Liver (tissue), 9 donors: ENCODE measurements around the gene ABLIM2. TPM values are rescaled to one million over a fixed set of nuclear protein-coding genes. Genes with fewer than 3 reads are reported as not detected.

Experiments used
- DNase-seq: peaks from one replicate; pipeline ENCODE4 v3.0.0-alpha.2; 2017; ENCODE audit warnings: low spot score
- H3K27ac ChIP-seq, 2 donors: one replicate each; pipeline ENCODE4 v1.7.0; 2013; ENCODE audit warnings: inconsistent platforms in 2 of 2, low read length in 2 of 2, control low read depth in 1 of 2, low read depth in 1 of 2, mild to moderate bottlenecking in 1 of 2
- H3K27me3 ChIP-seq, 4 donors: one replicate each; pipeline versions ENCODE4 v1.6.1 to v1.7.0; 2013; ENCODE audit warnings: low read length in 3 of 4, inconsistent platforms in 1 of 4, mild to moderate bottlenecking in 1 of 4, moderate library complexity in 1 of 4; ENCODE audit not compliant: control insufficient read depth in 4 of 4, insufficient read depth in 4 of 4
- H3K36me3 ChIP-seq, 4 donors: one replicate each; pipeline versions ENCODE4 v1.6.1 to v1.7.0; 2013; ENCODE audit warnings: low read length in 3 of 4, mild to moderate bottlenecking in 3 of 4, low read depth in 1 of 4, moderate library complexity in 1 of 4; ENCODE audit not compliant: control insufficient read depth in 4 of 4, insufficient read depth in 3 of 4
- H3K4me1 ChIP-seq, 4 donors: one replicate each; pipeline versions ENCODE4 v1.6.1 to v1.7.0; 2013; ENCODE audit warnings: low read length in 3 of 4, mild to moderate bottlenecking in 3 of 4, moderate library complexity in 1 of 4; ENCODE audit not compliant: control insufficient read depth in 4 of 4, insufficient read depth in 4 of 4
- H3K4me3 ChIP-seq, 3 donors: one replicate each; pipeline versions ENCODE4 v1.6.1 to v1.7.0; 2013; ENCODE audit warnings: low read length in 3 of 3, control low read depth in 1 of 3, low read depth in 1 of 3, mild to moderate bottlenecking in 1 of 3
- H3K9ac ChIP-seq, 2 donors: one replicate each; pipeline ENCODE4 v1.7.0; 2013; ENCODE audit warnings: low read length in 2 of 2, mild to moderate bottlenecking in 2 of 2, moderate library complexity in 2 of 2, control low read depth in 1 of 2, low read depth in 1 of 2
- H3K9me3 ChIP-seq, 4 donors: one replicate each; pipeline versions ENCODE4 v1.6.1 to v1.7.0; 2013; ENCODE audit warnings: low read length in 3 of 4; ENCODE audit not compliant: control insufficient read depth in 4 of 4
- ATF3 ChIP-seq: IDR thresholded peaks from 2 replicates; pipeline ENCODE4 v1.6.1; 2016; ENCODE audit warnings: antibody characterized with exemption
- CTCF ChIP-seq: fragments of 150-350 bp; IDR thresholded peaks from 2 replicates; pipeline ENCODE4 v1.5.1; 2017; ENCODE audit warnings: improper control_type of control experiment, low read depth, low read length; ENCODE audit not compliant: missing input control
- EGR1 ChIP-seq, 2 donors: IDR thresholded peaks; 2 replicates each; pipeline ENCODE4 v1.6.1; 2016 to 2018; ENCODE audit warnings: antibody characterized with exemption in 2 of 2, low read depth in 2 of 2
- FOXA1 ChIP-seq: IDR thresholded peaks from 2 replicates; pipeline ENCODE4 v1.6.1; 2016; ENCODE audit warnings: antibody characterized with exemption
- FOXA2 ChIP-seq: IDR thresholded peaks from 2 replicates; pipeline ENCODE4 v1.6.1; 2016; ENCODE audit warnings: antibody characterized with exemption
- GABPA ChIP-seq, 2 donors: IDR thresholded peaks in 1 of 2; conservative IDR thresholded peaks in 1 of 2; 2 replicates each; pipeline ENCODE4 v1.6.1; 2016; ENCODE audit warnings: antibody characterized with exemption in 2 of 2, mild to moderate bottlenecking in 1 of 2, moderate library complexity in 1 of 2
- HNF4A ChIP-seq, 2 donors: conservative IDR thresholded peaks; 2 replicates each; pipeline ENCODE4 v1.6.1; 2016; ENCODE audit warnings: antibody characterized with exemption in 2 of 2, mild to moderate bottlenecking in 2 of 2
- HNF4G ChIP-seq: IDR thresholded peaks from 2 replicates; pipeline ENCODE4 v1.6.1; 2016; ENCODE audit warnings: antibody characterized with exemption
- JUND ChIP-seq, 2 donors: IDR thresholded peaks; 2 replicates each; pipeline ENCODE4 v1.6.1; 2016; ENCODE audit warnings: antibody characterized with exemption in 2 of 2
- MAX ChIP-seq: IDR thresholded peaks from 2 replicates; pipeline ENCODE4 v1.6.1; 2016; ENCODE audit warnings: antibody characterized with exemption
- NR2F2 ChIP-seq: IDR thresholded peaks from 2 replicates; pipeline ENCODE4 v1.6.1; 2016; ENCODE audit warnings: antibody characterized with exemption
- REST ChIP-seq: IDR thresholded peaks from 2 replicates; pipeline ENCODE4 v1.6.1; 2016; ENCODE audit warnings: antibody characterized with exemption, mild to moderate bottlenecking
- RXRA ChIP-seq, 2 donors: IDR thresholded peaks; 2 replicates each; pipeline ENCODE4 v1.6.1; 2017 to 2018; ENCODE audit warnings: antibody characterized with exemption in 2 of 2, mild to moderate bottlenecking in 1 of 2
- SP1 ChIP-seq: IDR thresholded peaks from 2 replicates; pipeline ENCODE4 v1.6.1; 2018; ENCODE audit warnings: antibody characterized with exemption, mild to moderate bottlenecking
- TAF1 ChIP-seq: conservative IDR thresholded peaks from 2 replicates; pipeline ENCODE4 v1.6.1; 2016; ENCODE audit warnings: antibody characterized with exemption, mild to moderate bottlenecking
- YY1 ChIP-seq: IDR thresholded peaks from 2 replicates; pipeline ENCODE4 v1.6.1; 2016; ENCODE audit warnings: antibody characterized with exemption, mild to moderate bottlenecking
- ZBTB33 ChIP-seq: IDR thresholded peaks from 2 replicates; pipeline ENCODE4 v1.6.1; 2016; ENCODE audit warnings: antibody characterized with exemption
- WGBS: extraction: QIAGEN DNeasy Blood & Tissue Kit; methylation state at CpG from one replicate; pipeline ENCODE4 v1.1.7; 2013; 5-methylcytosine and 5-hydroxymethylcytosine counted together
- polyA plus RNA-seq, 2 donors: library from polyadenylated mRNA; stranded (reverse) in 1 of 2; unstranded in 1 of 2; fragments of 200-250 nt in 1 of 2; fragments of >200 nt in 1 of 2; fragmentation: Nextera tagmentation in 1 of 2; extraction: Ambion mirVana in 1 of 2; gene quantifications; one replicate each; pipeline versions ENCODE4 v1.2.1 to v1.2.3, GENCODE V29; 2013 to 2015
- total RNA-seq, 2 donors: library from RNA; depleted of rRNA; stranded (reverse); fragments of >200 nt; gene quantifications; one replicate each; pipeline ENCODE4 v1.2.3, GENCODE V29; 2014
- donor health status: healthy.
- donor health status: healthy.
- donor health status: healthy.
- donor health status: healthy.
- donor health status: healthy.

ABLIM2 gene
- total RNA-seq (1 to 10 TPM in 1 of 2 donors, under 1 TPM in 1; 0.75 to 2.5 TPM), polyA plus RNA-seq (under 1 TPM; 0.92 to 0.93 TPM)

- Histone ChIP-seq H3K9ac (peak within 1 kb of the TSS; percentile 58 to 69), H3K4me3 (peak within 1 kb of the TSS; percentile 76 to 89 (median 79)), H3K27me3 (no peaks in the 10 kb centered on the region), H3K36me3 (no peaks in the 10 kb centered on the region), H3K4me1 (peaks cover 8 to 25% (median 17%) of the 10 kb centered on the region in 4 donors), H3K9me3 (no peaks in the 10 kb centered on the region), H3K27ac (no peak within 1 kb of the TSS)
- WGBS, result under 1% methylated on average over 96 of the region's 96 CpGs
- DNase-seq, result peak; percentile 93
- TF ChIP-seq EGR1 (IDR thresholded peaks at IDR 0.05; ENCODE audit: low read depth in 2 of 2) (peak in 1 of 2 donors; percentile 39), SP1 (peak; percentile 25), NR2F2 (no peak)
Measured at GRCh38 chr4:8158710-8159536, at the start of gene ABLIM2. ABLIM2 (minus strand) TSS chr4:8158813; CDS start chr4:8158689, 124 bp downstream.

GRCh38 chr4:8207314-8207713 is 48.7 kb upstream of the ABLIM2 start:
- H3K27ac ChIP-seq, result no peak overlapping the region

More at GRCh38 chr4:8207314-8207713, 48.7 kb upstream of the ABLIM2 start:
- Histone ChIP-seq H3K9me3 (no peaks in the 10 kb centered on the region), H3K4me3 (no peak overlapping the region), H3K27me3 (no peaks in the 10 kb centered on the region), H3K36me3 (peaks cover 4 to 25% (median 13%) of the 10 kb centered on the region in 4 donors), H3K4me1 (peaks cover 9 to 17% (median 12%) of the 10 kb centered on the region in 4 donors), H3K9ac (peak overlapping the region in 1 of 2 donors; percentile 9)
- no peak for DNase-seq
- 89% methylated on average over 6 of the region's 6 CpGs for WGBS
- TF ChIP-seq TAF1 (no peak), MAX (no peak), REST (no peak), GABPA (IDR thresholded peaks at IDR 0.05 in 1 of 2, conservative IDR thresholded peaks at IDR 0.05 in 1 of 2) (no peak), RXRA (IDR thresholded peaks at IDR 0.05) (no peak), CTCF (no peak), FOXA2 (no peak), ZBTB33 (no peak), YY1 (no peak), NR2F2 (no peak), EGR1 (IDR thresholded peaks at IDR 0.05; ENCODE audit: low read depth in 2 of 2) (no peak), HNF4A (conservative IDR thresholded peaks at IDR 0.05) (no peak), SP1 (no peak), HNF4G (no peak), ATF3 (no peak), JUND (IDR thresholded peaks at IDR 0.05) (no peak), FOXA1 (no peak)
